GM19455 (cell line): Measurements from ENCODE around the gene KCTD16.

Source experiments
- ATAC-seq: cut with Tn5 transposase; IDR thresholded peaks from one replicate; pipeline ENCODE4 v1.9.1; 2021; ENCODE audit not compliant: unreplicated experiment

Gene KCTD16

GRCh38 chr5:144329681-144330080 is 159.0 kb downstream of the KCTD16 start:
- no peak for ATAC-seq

- no peak for ATAC-seq
Measured at GRCh38 chr5:144331361-144331760, 160.7 kb downstream of the KCTD16 start.

DNA sequence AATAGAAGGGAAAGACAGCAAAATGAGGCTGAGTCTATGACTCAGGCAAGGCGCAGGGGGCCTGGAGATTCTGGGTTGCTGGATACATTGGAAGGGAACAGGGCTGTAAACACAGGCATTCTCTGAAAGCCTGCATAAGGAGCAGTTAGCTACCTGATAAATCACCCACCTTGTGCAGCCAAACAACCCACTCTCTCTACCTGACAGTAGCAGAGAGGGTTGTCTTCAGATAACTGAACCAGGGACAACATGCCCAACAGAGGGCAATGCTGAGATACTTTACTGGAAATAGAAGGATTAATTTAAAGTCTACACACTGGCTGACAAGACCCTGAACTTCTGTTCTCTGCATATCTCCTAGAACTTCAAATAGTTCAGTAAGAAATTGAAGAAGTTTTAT is 161.6 kb downstream of the KCTD16 start:
- no peak for ATAC-seq

DNA sequence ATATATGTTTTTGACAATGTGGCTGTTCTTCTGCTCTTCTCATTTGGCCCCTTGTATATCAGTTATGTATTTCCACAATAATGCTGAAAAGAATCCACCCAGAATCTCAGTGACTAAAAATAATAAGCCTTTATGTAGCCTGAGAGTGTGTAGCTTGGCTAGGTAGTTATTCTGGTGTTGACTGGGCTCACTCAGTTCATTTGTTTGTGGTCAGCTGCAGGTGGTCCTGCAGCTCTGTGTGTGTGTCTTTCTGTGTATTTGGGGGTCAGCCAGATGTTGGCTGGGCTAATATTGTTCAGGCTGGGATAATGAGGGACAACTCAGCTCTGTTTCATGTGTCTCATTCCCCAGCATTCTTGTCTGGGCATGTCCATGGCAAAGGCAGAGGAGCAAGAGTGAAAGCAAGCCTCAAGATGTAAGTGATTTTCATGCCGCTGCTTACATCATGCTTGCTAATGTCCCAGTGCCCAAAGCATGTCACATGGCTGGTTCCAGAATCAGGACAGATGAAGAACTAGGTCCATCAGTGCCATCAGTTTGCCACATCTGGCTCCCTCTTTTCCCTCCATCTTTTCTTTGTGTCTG is 162.8 kb downstream of the KCTD16 start:
- ATAC-seq, result peak; percentile 53

DNA sequence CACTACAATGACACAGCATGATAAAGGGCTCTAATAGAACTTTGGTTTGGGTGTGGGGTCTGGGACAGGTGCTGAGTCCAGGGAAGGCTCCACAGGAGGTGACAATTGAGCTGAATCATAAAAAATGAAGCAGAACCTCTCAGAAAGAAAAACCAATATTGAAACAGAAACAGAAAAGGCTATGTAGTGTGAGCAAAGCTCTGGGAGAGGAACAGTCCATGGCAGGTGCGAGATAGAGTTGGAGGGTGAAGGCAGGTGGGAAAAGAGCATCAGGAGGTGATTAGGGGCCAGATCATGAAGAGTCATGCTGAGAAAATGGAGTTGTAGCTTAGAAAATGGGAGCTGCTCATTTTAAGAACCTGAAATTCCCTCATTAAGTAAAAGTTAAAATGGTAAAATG is 164.9 kb downstream of the KCTD16 start:
- peak; percentile 60 for ATAC-seq

- ATAC-seq, result no peak
Measured at GRCh38 chr5:144336191-144336961, 165.7 kb downstream of the KCTD16 start.

GRCh38 chr5:144352330-144352729 is 181.7 kb downstream of the KCTD16 start:
- ATAC-seq, result no peak

- no peak for ATAC-seq
Measured at GRCh38 chr5:144352732-144353317, 182.2 kb downstream of the KCTD16 start.

DNA sequence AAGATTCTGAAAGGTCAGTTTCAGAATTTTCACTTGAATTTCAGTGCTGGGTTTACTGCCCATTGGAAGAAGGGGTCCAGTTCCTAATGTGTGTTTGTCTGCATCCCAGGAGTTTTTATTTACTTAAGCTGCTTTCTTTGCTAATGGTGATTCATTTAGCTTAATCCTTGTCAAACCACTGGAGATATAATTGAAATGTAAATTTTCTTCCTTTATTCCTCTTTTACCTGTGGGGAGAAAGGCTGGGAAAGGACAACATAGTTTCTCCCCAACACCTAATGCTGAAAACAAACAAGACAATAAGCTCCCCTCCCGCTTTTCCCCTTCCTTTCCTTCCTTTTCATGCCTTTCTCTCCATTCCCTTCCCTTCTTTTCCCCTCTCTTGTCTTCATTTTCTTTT is 185.8 kb downstream of the KCTD16 start:
- ATAC-seq, result no peak

DNA sequence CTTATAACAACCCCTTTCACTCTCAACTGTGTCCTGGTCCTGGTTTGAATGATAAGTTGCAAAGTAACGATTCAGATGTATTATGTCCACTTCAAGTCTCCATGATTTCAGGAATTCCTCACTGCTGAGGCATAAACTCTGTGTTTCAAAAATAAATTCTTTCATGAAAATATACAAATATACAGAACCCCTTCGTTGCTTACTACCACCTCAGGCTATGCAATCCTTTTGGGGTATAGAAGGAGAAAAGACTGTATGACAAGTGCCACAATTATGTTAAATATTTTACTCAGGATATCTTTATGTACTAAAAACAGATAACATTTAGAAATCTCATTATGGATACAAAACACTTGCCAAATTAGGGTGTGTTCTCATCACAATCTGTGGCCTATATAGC is 190.7 kb downstream of the KCTD16 start:
- ATAC-seq, result no peak

DNA sequence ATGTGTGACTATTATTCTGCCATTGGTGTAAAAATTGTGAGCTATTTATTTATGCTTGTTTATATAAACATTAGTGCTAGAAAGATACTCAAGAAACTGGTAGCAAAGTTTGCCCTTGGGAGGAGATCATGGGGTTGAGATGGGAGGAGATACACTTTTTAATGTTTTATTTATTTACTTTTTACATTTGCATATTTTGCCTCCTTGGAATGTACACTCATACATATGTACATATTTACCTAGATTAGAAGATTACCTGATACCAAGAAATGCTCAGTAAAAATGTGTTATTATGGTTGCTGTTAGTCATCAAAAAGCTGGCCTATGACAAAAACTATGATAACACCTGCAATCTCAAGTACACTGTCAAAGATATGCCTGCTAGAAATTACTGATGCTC is 195.2 kb downstream of the KCTD16 start:
- no peak for ATAC-seq

GRCh38 chr5:144367991-144368390 is 197.3 kb downstream of the KCTD16 start:
- no peak for ATAC-seq

- no peak for ATAC-seq
Measured at GRCh38 chr5:144368556-144368955, 197.9 kb downstream of the KCTD16 start.

GRCh38 chr5:144369006-144369405 is 198.3 kb downstream of the KCTD16 start:
- no peak for ATAC-seq

DNA sequence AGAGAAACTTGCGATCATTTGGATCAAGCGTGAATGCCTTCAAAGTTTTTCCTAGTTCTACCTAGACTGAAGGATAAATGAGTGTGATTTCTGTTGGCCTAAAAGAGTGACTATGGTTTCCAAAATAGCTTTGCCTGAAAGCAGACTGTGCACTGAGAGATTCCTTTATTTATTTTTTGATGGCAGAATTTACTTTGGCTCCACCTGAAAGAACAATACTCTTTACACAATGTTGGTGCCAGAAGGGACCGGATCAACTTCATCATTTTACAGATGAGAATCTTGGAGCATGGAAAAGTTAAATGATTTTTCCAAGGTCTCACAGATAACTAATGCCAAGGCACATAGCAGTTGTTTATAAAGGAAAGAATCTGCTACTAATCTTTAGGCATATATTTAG is 199.6 kb downstream of the KCTD16 start:
- ATAC-seq, result no peak

DNA sequence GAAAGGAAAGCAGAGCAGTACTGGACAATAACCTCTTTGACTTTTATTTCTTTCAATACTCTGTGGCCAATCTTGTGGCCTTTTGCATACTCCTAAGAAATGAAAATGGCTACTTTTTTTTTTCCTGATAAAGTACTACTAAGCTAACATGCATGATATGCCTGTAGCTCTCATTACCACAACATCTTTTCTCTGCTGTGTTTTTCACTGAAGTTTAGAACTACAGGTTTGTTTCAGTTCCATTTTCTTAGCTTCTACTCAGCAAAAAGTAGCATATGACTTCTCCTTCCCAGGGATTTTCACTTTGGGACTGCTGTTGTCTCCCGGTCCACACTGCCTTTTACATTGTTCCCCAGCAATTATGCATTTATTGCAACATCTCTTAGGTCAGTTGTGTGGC is 204.0 kb downstream of the KCTD16 start:
- no peak for ATAC-seq

- ATAC-seq, result no peak
Measured at GRCh38 chr5:144377207-144377606, 206.5 kb downstream of the KCTD16 start.

GRCh38 chr5:144378681-144379080 is 208.0 kb downstream of the KCTD16 start:
- ATAC-seq, result no peak

DNA sequence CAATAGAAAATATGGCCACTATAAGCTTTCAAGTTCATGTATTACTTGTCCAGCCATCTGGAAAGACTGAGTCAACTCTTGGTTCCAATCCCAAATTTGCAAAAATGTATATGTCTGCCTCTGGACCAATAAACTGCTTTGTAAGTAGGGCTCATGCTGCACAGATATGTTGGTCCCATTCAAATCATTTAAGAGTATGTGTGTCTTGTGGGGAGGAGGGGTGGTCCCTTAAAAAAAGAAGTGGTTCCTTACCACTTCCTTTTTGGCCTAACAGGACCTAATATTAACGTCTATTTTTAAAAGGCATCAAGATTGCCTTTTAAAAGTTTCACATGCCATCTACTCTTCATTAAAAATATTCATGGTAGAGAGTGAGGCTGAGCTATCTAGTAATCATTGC is 214.9 kb downstream of the KCTD16 start:
- ATAC-seq, result no peak

DNA sequence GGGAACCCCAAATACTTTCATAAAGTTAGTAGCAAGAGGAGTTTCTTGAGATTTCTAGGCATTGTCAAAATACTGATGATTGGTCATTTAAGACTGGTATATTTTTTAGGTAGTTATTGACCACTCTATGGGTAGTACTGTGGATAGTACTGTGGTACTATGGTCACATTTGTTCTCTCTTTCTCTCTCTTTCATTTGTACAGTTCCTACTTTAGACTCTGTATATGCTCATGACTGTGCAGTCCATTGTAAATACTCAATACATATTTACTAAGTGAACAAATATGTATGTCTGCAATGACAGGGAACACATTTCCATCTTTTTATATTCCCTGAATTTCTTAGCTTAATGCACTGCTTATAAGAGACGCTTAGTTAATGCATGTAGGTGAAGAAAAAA is 215.6 kb downstream of the KCTD16 start:
- no peak for ATAC-seq

GRCh38 chr5:144390133-144390532 is 219.5 kb downstream of the KCTD16 start:
- no peak for ATAC-seq

DNA sequence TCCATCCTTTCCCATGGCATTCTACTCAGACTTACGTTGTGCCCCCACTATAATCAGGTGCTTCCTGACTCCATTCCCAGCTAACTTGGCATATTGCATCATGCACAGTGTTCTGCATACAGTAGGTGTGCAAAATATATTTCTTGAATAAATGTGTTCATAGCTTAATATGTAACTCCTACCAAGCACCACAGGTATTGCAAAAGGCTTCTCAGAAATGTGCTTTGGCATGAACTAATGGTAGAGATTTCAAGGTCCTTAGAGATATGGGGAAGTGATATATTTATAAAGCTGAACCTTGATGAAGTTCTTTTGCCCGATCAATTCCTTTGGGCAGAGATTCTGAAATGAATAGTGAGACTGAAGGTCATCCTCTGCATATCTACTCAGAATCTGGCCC is 220.4 kb downstream of the KCTD16 start:
- ATAC-seq, result no peak
